CD4-positive, alpha-beta T cell treated with Interleukin-6 at 100 ng/mL for 8 hours (primary cell): ENCODE data around the gene USP28.
A peak's percentile ranks its signal among the peaks of the same experiment; 100 is the strongest.

Experiments
- DNase-seq: peaks from one replicate; pipeline ENCODE4 v3.0.0-alpha.2; 2020; ENCODE audit warnings: mixed read lengths, low spot score

Gene USP28

GRCh38 chr11:113876798-113877669 lies 1.7 kb upstream of the USP28 start:
- no peak for DNase-seq

- DNase-seq: no peak
Measured at GRCh38 chr11:113876074-113876797, 864 bp upstream of the USP28 start.

DNA sequence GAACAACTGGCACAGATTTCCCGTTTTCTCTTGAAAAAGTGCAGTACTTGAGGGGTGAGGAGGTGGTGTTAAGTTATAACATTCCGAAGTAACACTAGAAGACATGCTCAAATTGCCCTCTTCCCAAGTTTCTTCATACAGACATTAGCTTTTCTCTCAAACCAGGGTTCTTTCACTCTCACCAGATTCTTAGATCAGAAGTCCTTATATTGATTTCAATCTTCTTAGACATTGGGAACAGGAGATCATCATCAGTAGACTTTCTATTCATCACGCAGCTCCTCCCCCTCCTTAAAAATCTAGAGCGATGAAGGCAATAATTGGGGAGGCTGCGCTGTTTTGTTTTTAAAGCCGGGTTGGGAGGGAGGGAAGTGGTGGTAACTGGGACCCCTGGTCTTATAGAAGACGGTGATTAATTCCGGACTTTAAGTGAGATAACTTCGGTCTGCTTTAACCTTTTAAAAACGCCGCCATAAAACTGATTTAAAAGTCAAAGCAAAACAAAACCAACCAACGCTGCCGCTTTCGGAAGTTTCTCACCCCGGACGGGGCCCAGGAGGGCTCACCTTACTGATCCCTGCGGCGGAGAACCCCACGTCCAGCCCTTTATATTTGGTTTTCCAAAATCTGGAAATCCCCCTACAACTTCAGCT lies 665 bp downstream of the USP28 start:
- DNase-seq: peak; percentile 23

DNA sequence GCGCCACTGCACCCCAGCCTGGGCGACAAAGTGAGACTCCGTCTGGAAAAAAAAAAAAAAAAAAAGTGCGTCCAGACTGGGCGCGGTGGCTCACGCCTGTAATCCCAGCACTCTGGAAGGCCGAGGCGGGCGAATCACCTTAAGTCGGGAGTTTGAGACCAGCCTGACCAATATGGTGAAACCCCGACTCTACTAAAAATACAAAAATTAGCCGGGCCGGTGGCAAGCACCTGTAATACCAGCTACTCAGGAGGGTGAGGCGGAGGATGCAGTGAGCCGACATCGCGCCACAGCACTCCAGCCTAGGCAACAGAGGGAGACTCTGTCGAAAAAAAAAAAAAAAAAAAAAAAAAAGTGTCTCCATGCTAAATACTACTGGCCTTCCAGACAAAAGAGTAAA lies 1.3 kb downstream of the USP28 start:
- DNase-seq: no peak

- DNase-seq: no peak
Measured at GRCh38 chr11:113873236-113873626, 2.1 kb downstream of the USP28 start.

GRCh38 chr11:113871336-113871735 lies 4.0 kb downstream of the USP28 start:
- no peak for DNase-seq

DNA sequence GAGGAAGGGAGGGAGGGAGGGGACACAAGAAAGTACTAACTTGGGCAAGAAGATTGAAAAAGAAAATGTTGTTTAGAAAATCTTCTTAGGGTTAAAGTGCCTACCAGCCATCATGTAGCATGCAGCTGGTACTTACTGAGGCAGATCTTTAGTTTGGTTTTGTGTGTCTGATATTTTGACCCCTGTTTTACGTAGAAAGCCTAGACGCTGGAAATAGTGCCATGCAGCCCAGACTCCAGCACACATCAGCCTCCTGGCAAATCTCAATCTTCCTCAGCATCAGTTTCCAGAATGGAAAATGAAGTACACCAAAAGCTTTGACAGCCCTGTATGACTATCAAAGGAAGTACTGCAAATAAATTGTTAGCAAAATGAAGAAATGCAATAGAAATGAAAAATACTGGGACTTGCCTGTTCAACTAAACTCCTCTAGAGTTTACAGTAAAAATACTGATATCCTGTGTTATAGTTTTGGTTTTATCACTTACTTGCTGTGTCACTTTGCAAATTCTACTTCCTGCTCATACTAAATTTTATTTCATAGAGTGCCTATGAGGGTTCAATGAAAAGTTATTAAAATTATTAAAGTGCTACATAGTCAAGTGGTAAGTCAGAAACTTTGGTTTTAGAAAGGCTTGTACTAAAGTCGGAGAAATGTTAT lies 7.4 kb downstream of the USP28 start:
- DNase-seq: no peak

- no peak for DNase-seq
Measured at GRCh38 chr11:113865873-113866272, 9.5 kb downstream of the USP28 start.

DNA sequence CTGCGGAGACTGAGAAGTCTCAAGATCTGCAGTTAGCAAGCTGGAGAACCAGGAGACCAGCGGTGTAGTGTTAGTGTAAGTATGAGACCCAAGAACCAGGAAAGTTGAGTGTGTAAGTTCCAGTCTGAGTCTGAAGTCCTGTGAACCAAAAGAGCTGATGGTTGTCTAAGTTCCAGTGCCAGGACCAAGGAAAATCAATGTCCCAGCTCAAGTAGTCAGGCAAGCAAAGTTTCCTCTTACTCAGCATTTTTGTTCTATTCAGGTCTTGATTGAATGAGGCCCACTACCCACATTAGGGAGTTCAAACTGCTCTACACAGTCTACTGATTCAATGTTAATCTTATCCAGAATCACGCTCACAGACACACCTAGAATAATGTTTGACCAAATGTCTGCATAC lies 11.0 kb downstream of the USP28 start:
- DNase-seq: no peak

GRCh38 chr11:113862435-113862834 lies 12.9 kb downstream of the USP28 start:
- DNase-seq: no peak

DNA sequence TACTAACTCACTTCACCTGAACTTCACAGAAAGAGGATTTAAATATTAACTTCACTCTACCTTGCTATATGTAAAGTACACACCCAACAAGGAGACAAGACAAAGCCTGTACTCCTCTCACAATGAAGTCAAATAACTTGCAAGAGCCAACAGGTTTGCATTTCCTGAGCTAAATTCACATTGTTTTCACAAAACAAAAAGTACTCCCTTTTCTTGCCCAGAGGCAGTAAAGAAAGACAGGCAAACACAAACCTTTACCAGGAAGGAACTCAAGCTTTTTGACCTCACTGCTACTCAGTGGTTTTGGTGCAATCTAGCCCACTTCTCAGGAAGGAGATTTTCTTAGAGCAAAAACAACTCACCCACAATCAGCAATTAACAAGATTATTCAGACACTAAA lies 15.7 kb downstream of the USP28 start:
- DNase-seq: no peak

GRCh38 chr11:113856966-113857759 lies 18.2 kb downstream of the USP28 start:
- DNase-seq: no peak

- no peak for DNase-seq
Measured at GRCh38 chr11:113855803-113856202, 19.6 kb downstream of the USP28 start.

- DNase-seq: no peak
Measured at GRCh38 chr11:113850188-113850587, 25.2 kb downstream of the USP28 start.

- no peak for DNase-seq
Measured at GRCh38 chr11:113849713-113850112, 25.7 kb downstream of the USP28 start.

GRCh38 chr11:113847580-113847979 lies 27.8 kb downstream of the USP28 start:
- no peak for DNase-seq

- DNase-seq: no peak
Measured at GRCh38 chr11:113847111-113847510, 28.3 kb downstream of the USP28 start.

DNA sequence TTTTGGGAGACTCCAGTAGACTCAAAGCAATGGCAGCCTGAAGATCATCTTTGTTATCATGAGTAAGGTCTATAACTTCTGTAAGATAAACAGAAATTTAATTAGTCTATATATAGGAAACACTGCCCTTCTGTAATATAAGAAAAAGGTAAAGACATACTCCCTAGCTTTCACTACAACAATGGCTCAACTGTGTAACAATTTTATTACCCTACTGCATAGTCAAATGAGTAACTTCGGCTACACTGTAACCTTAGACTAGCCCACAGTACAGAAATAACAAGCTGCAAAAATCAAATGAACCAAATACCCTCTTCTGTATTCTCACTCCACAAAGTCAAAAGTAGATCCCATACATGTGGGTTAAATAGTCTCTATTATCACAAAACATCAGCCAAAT lies 33.7 kb downstream of the USP28 start:
- DNase-seq: no peak

DNA sequence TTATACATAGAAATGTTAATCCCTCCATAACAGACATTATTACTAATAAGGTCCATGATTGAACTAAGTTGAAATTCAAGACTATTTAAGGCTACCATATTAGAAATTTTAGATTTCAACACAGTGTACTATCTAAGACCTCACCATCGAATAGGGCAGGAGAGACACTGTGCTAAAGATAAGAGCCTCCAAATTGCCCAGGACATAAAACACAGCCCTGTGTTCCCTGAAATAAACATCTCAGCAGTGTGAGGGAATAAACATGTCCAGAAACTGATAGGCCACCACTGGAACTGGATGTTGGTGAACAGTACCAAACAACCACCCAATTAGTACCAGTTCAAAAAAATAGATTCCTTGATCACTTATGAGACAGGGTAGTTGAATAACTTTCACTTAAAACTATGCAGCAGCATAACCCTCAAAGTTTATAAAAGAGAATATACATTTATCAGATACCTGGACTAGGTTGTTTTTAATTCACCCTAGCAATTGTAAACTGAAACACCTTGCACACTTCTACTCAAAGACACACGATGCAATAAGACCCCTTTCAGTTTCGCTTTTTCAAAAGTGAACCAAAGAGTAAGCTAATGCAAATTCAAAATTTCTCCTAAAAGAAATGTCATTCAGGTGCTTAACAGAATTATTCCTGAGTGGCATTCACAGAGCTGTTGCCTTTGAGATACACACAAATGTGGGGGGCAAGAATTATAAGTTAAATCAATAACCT lies 34.3 kb downstream of the USP28 start:
- no peak for DNase-seq

GRCh38 chr11:113839842-113840241 lies 35.5 kb downstream of the USP28 start:
- no peak for DNase-seq

- DNase-seq: no peak
Measured at GRCh38 chr11:113838005-113838404, 37.4 kb downstream of the USP28 start.
